Activated CD4-positive, alpha-beta T cell treated with anti-CD3 and anti-CD28 coated beads for 48 hours (primary cell): ENCODE measurements around the gene FAH.

Source experiments
- DNase-seq: peaks from one replicate; pipeline ENCODE4 v3.0.0-alpha.2; 2020

Gene FAH

GRCh38 chr15:80174017-80174746 lies 21.4 kb downstream of the FAH start:
- no peak for DNase-seq

GRCh38 chr15:80175436-80175835 lies 22.6 kb downstream of the FAH start:
- no peak for DNase-seq

GRCh38 chr15:80176443-80176842 lies 23.6 kb downstream of the FAH start:
- DNase-seq, result no peak

- no peak for DNase-seq
Observed at GRCh38 chr15:80177156-80177555, 24.4 kb downstream of the FAH start.

- no peak for DNase-seq
Observed at GRCh38 chr15:80179025-80179759, 26.4 kb downstream of the FAH start.

- DNase-seq, result no peak
Observed at GRCh38 chr15:80179935-80180334, 27.1 kb downstream of the FAH start.

GRCh38 chr15:80180468-80180867 lies 27.7 kb downstream of the FAH start:
- no peak for DNase-seq

GRCh38 chr15:80180986-80181385 lies 28.2 kb downstream of the FAH start:
- DNase-seq, result no peak

- no peak for DNase-seq
Observed at GRCh38 chr15:80182611-80183261, 29.9 kb downstream of the FAH start.

- DNase-seq, result no peak
Observed at GRCh38 chr15:80183306-80183705, 30.5 kb downstream of the FAH start.

GRCh38 chr15:80183886-80184285 lies 31.1 kb downstream of the FAH start:
- DNase-seq, result no peak

- DNase-seq, result no peak
Observed at GRCh38 chr15:80184554-80184953, 31.8 kb downstream of the FAH start.

GRCh38 chr15:80185152-80185551 lies 32.4 kb downstream of the FAH start:
- no peak for DNase-seq

GRCh38 chr15:80186066-80186465 lies 33.3 kb downstream of the FAH start:
- no peak for DNase-seq

GRCh38 chr15:80186597-80186996 lies 33.8 kb downstream of the FAH start:
- no peak for DNase-seq

GRCh38 chr15:80188251-80188650 lies 35.5 kb downstream of the FAH start:
- no peak for DNase-seq

GRCh38 chr15:80191198-80191597 lies 38.4 kb downstream of the FAH start:
- DNase-seq, result no peak

- no peak for DNase-seq
Observed at GRCh38 chr15:80191897-80192595, 39.2 kb downstream of the FAH start.

- no peak for DNase-seq
Observed at GRCh38 chr15:80194186-80194585, 41.4 kb downstream of the FAH start.

GRCh38 chr15:80194914-80195313 lies 42.1 kb downstream of the FAH start:
- DNase-seq, result no peak

GRCh38 chr15:80199366-80199765 lies 46.6 kb downstream of the FAH start:
- no peak for DNase-seq

GRCh38 chr15:80199869-80200268 lies 47.1 kb downstream of the FAH start:
- no peak for DNase-seq

GRCh38 chr15:80201256-80202015 lies 48.6 kb downstream of the FAH start:
- DNase-seq, result no peak
